Occipital lobe (tissue), 2 donors: ENCODE results near the gene KCTD18. TPM values are rescaled to one million over a fixed set of nuclear protein-coding genes. Genes with fewer than 3 reads are reported as not detected.

ENCODE experiments used
- DNase-seq: peaks from one replicate; lab custom pipeline; 2025; lab: John Stamatoyannopoulos, UW
- total RNA-seq: library from RNA; depleted of rRNA; stranded (reverse); fragments of >200 nt; gene quantifications from one replicate; pipeline ENCODE4 v1.2.3, GENCODE V29; 2014

Gene KCTD18
- total RNA-seq, result 10.0 TPM

- DNase-seq, result peak; percentile 87
Measured at GRCh38 chr2:200509612-200510433, at the start of gene KCTD18. Gene KCTD18 (minus strand): TSS chr2:200510068. CDS start chr2:200507016, 3,052 bp downstream.

GRCh38 chr2:200540793-200541192, 30.9 kb upstream of the KCTD18 start:
- no peak for DNase-seq

GRCh38 chr2:200538139-200538538, 28.3 kb upstream of the KCTD18 start:
- DNase-seq, result no peak

- no peak for DNase-seq
Measured at GRCh38 chr2:200534572-200534971, 24.7 kb upstream of the KCTD18 start.

GRCh38 chr2:200533754-200534153, 23.9 kb upstream of the KCTD18 start:
- no peak for DNase-seq

- DNase-seq, result no peak
Measured at GRCh38 chr2:200528228-200528627, 18.4 kb upstream of the KCTD18 start.

GRCh38 chr2:200525882-200526651, 16.2 kb upstream of the KCTD18 start, which contains the start of gene SGO2:
Gene SGO2 (plus strand): TSS chr2:200526207. CDS start chr2:200532976, 6,769 bp downstream.
- DNase-seq, result peak; percentile 95

GRCh38 chr2:200525551-200525881, 15.6 kb upstream of the KCTD18 start:
- DNase-seq, result no peak

GRCh38 chr2:200525066-200525465, 15.2 kb upstream of the KCTD18 start:
- no peak for DNase-seq

GRCh38 chr2:200523604-200524003, 13.7 kb upstream of the KCTD18 start:
- DNase-seq, result no peak

GRCh38 chr2:200523158-200523557, 13.3 kb upstream of the KCTD18 start:
- no peak for DNase-seq

- no peak for DNase-seq
Measured at GRCh38 chr2:200515155-200515554, 5.3 kb upstream of the KCTD18 start.

- no peak for DNase-seq
Measured at GRCh38 chr2:200509235-200509611, 645 bp downstream of the KCTD18 start.

GRCh38 chr2:200507179-200507578, 2.7 kb downstream of the KCTD18 start:
- DNase-seq, result no peak

- no peak for DNase-seq
Measured at GRCh38 chr2:200506679-200507078, 3.2 kb downstream of the KCTD18 start.

GRCh38 chr2:200502196-200502595, 7.7 kb downstream of the KCTD18 start:
- DNase-seq, result no peak

GRCh38 chr2:200498402-200499162, 11.3 kb downstream of the KCTD18 start:
- no peak for DNase-seq

GRCh38 chr2:200496696-200497095, 13.2 kb downstream of the KCTD18 start:
- DNase-seq, result no peak

- DNase-seq, result no peak
Measured at GRCh38 chr2:200494048-200494447, 15.8 kb downstream of the KCTD18 start.

GRCh38 chr2:200492656-200493055, 17.2 kb downstream of the KCTD18 start:
- no peak for DNase-seq

GRCh38 chr2:200490001-200490400, 19.9 kb downstream of the KCTD18 start:
- no peak for DNase-seq

- DNase-seq, result no peak
Measured at GRCh38 chr2:200488169-200488568, 21.7 kb downstream of the KCTD18 start.
